HEK293 (cell line): ENCODE measurements around the gene INHA.

Experiments used
- CTCF ChIA-PET: fragments of 350-600 bp; formaldehyde crosslinking; extraction: SDS; loops from one replicate; lab custom pipeline; 2021; ENCODE audit warnings: antibody characterized with exemption; lab: Yijun Ruan, JAX
- POLR2A ChIA-PET: fragments of 300-600 bp; formaldehyde crosslinking; extraction: SDS; loops from one replicate; lab custom pipeline; 2020; ENCODE audit warnings: antibody characterized with exemption, inconsistent platforms; lab: Yijun Ruan, JAX
- H3K27ac ChIP-seq: fragments of 200-500 bp; sonication (Bioruptor generic); 2 replicates; pipeline ENCODE4 v1.5.1; 2014; ENCODE audit warnings: low read depth, low read length, control low read depth, inconsistent platforms; ENCODE audit errors: extremely low read depth
- H3K36me3 ChIP-seq, 2 experiments: fragments of 200-500 bp in 1 of 2; sonication (Bioruptor generic) in 1 of 2; 1 replicate in 1 of 2; 2 replicates in 1 of 2; pipeline ENCODE4 v1.5.1; 2014 to 2017; ENCODE audit warnings: inconsistent platforms in 2 of 2, low read length in 2 of 2; ENCODE audit not compliant: control insufficient read depth in 2 of 2, insufficient read depth in 1 of 2
- H3K4me1 ChIP-seq: fragments of 200-500 bp; sonication (Bioruptor generic); 2 replicates; pipeline ENCODE4 v1.5.1; 2014; ENCODE audit warnings: mild to moderate bottlenecking, low read length, inconsistent platforms; ENCODE audit not compliant: control insufficient read depth, insufficient read depth
- H3K4me3 ChIP-seq: 2 replicates; pipeline ENCODE4 v1.5.1; 2011; ENCODE audit warnings: low read depth, mild to moderate bottlenecking, control low read depth, low read length, moderate library complexity
- H3K9me3 ChIP-seq: fragments of 200-500 bp; sonication (Bioruptor generic); 2 replicates; pipeline ENCODE4 v1.5.1; 2014; ENCODE audit warnings: low read depth, low read length, inconsistent platforms; ENCODE audit not compliant: control insufficient read depth, insufficient read depth
- SCRT2 ChIP-seq: fragments of 450-650 bp; formaldehyde crosslinking; IDR thresholded peaks from 2 replicates; pipeline ENCODE4 v1.5.1; 2016; ENCODE audit warnings: missing biosample characterization, missing genetic modification characterization
- ZBTB17 ChIP-seq: fragments of 450-650 bp; formaldehyde crosslinking; IDR thresholded peaks from 2 replicates; pipeline ENCODE4 v1.5.1; 2016; ENCODE audit warnings: missing biosample characterization, missing genetic modification characterization
- ZNF174 ChIP-seq: fragments of 450-650 bp; formaldehyde crosslinking; IDR thresholded peaks from 2 replicates; pipeline ENCODE4 v1.5.0; 2017; ENCODE audit warnings: missing biosample characterization, mild to moderate bottlenecking, missing genetic modification characterization
- ZNF274 ChIP-seq, 2 experiments: fragments of 200-500 bp in 1 of 2; fragments of 450-650 bp in 1 of 2; sonication (Bioruptor generic) in 1 of 2; formaldehyde crosslinking in 1 of 2; IDR thresholded peaks; 2 replicates each; pipeline versions ENCODE4 v1.5.1 to v1.6.1; 2014 to 2016; ENCODE audit warnings: borderline replicate concordance in 1 of 2, inconsistent platforms in 1 of 2, low read length in 1 of 2, missing biosample characterization in 1 of 2, missing genetic modification characterization in 1 of 2
- ZNF292 ChIP-seq: fragments of 450-650 bp; formaldehyde crosslinking; IDR thresholded peaks from 2 replicates; pipeline ENCODE4 v1.5.1; 2016; ENCODE audit warnings: low read depth, missing biosample characterization, missing genetic modification characterization, borderline replicate concordance
- ZNF311 ChIP-seq: fragments of 450-650 bp; formaldehyde crosslinking; IDR thresholded peaks from 2 replicates; pipeline ENCODE4 v1.5.1; 2017; ENCODE audit warnings: missing biosample characterization, missing genetic modification characterization, borderline replicate concordance
- ZNF335 ChIP-seq: fragments of 450-650 bp; formaldehyde crosslinking; conservative IDR thresholded peaks from 2 replicates; pipeline ENCODE4 v1.5.1; 2016; ENCODE audit warnings: missing biosample characterization, missing genetic modification characterization
- ZNF596 ChIP-seq: fragments of 450-650 bp; IDR thresholded peaks from 2 replicates; pipeline ENCODE4 v1.5.0; 2018; ENCODE audit warnings: missing biosample characterization, mild to moderate bottlenecking, missing genetic modification characterization, moderate library complexity
- ZNF768 ChIP-seq: fragments of 450-650 bp; formaldehyde crosslinking; IDR thresholded peaks from 2 replicates; pipeline ENCODE4 v1.5.1; 2018; ENCODE audit warnings: missing biosample characterization, mild to moderate bottlenecking, missing genetic modification characterization
- TF ChIP-seq, protein P1 (sequence below): fragments of 450-650 bp; formaldehyde crosslinking; IDR thresholded peaks from 2 replicates; pipeline ENCODE4 v1.5.1; 2016; ENCODE audit warnings: missing biosample characterization, missing genetic modification characterization
- TF ChIP-seq, protein P2 (sequence below): fragments of 450-650 bp; formaldehyde crosslinking; IDR thresholded peaks from 2 replicates; pipeline ENCODE4 v1.5.1; 2016; ENCODE audit warnings: missing biosample characterization, missing genetic modification characterization
- TF ChIP-seq, protein P3 (sequence below): fragments of 450-650 bp; formaldehyde crosslinking; IDR thresholded peaks from 2 replicates; pipeline ENCODE4 v1.5.1; 2016; ENCODE audit warnings: missing biosample characterization, missing genetic modification characterization
- TF ChIP-seq, protein P4 (sequence below): fragments of 450-650 bp; formaldehyde crosslinking; IDR thresholded peaks from 2 replicates; pipeline ENCODE4 v1.5.1; 2016; ENCODE audit warnings: missing biosample characterization, missing genetic modification characterization, low read depth
- TF ChIP-seq, protein P5 (sequence below): fragments of 450-650 bp; formaldehyde crosslinking; conservative IDR thresholded peaks from 2 replicates; pipeline ENCODE4 v1.5.1; 2016; ENCODE audit warnings: low read depth, missing biosample characterization, missing genetic modification characterization
- TF ChIP-seq, protein P6 (sequence below): fragments of 450-650 bp; formaldehyde crosslinking; IDR thresholded peaks from 2 replicates; pipeline ENCODE4 v1.5.1; 2016; ENCODE audit warnings: missing biosample characterization, missing genetic modification characterization
- TF ChIP-seq, protein P7 (sequence below): fragments of 450-650 bp; formaldehyde crosslinking; IDR thresholded peaks from 2 replicates; pipeline ENCODE4 v1.5.1; 2016; ENCODE audit warnings: missing biosample characterization, missing genetic modification characterization

Gene INHA

DNA sequence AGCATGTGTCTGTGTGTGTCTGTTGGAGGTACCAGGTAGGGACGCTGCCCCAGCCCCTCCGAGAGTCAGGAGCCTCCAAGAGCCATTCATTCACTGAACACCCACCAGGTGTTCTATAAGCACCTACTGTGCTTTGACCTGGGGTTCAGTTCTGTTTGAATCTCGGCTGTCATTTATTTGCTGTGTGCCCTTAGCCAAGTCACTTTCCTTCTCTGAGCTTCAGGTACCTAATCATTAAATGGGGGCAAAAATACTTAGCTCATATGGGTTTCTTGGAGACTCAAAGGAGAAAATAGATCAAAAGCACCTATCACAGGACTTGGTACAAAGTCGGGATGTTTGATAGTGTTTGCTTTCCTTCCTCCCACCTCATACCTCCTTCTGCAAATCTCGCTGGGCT lies 44.6 kb upstream of the INHA start:
- Histone ChIP-seq H3K4me3 (no peak overlapping the region), H3K27ac (no peak overlapping the region)
- ChIA-PET CTCF (interaction anchor here (0.5 to 9.7 kb wide), 14 partner anchors 8 to 1544 kb away, joined by 3 to 252 read pairs (median 6); partner anchors contain the start of genes ASIC4 and GMPPA), POLR2A (interaction anchor here (0.8 to 1.4 kb wide), 2 partner anchors 11 to 29 kb away, joined by 3 to 6 read pairs; partner anchors contain the start of gene GMPPA)
- TF ChIP-seq ZNF768 (tag by site-specific recombination) (no peak), SCRT2 (tag by site-specific recombination) (no peak), ZNF335 (tag by site-specific recombination) (no peak), ZBTB17 (tag by site-specific recombination) (no peak), ZNF274 (IDR thresholded peaks at IDR 0.05; ENCODE audit: low read length) (no peak), ZNF274 (tag by site-specific recombination; IDR thresholded peaks at IDR 0.05; ENCODE audit: borderline replicate concordance) (no peak), ZNF596 (tag by site-specific recombination) (no peak), ZNF311 (tag by site-specific recombination) (no peak), ZNF292 (no peak), ZNF174 (no peak)
- TF ChIP-seq, protein P1, sequence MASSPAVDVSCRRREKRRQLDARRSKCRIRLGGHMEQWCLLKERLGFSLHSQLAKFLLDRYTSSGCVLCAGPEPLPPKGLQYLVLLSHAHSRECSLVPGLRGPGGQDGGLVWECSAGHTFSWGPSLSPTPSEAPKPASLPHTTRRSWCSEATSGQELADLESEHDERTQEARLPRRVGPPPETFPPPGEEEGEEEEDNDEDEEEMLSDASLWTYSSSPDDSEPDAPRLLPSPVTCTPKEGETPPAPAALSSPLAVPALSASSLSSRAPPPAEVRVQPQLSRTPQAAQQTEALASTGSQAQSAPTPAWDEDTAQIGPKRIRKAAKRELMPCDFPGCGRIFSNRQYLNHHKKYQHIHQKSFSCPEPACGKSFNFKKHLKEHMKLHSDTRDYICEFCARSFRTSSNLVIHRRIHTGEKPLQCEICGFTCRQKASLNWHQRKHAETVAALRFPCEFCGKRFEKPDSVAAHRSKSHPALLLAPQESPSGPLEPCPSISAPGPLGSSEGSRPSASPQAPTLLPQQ (tag by site-specific recombination), result no peak
- TF ChIP-seq, protein P2, sequence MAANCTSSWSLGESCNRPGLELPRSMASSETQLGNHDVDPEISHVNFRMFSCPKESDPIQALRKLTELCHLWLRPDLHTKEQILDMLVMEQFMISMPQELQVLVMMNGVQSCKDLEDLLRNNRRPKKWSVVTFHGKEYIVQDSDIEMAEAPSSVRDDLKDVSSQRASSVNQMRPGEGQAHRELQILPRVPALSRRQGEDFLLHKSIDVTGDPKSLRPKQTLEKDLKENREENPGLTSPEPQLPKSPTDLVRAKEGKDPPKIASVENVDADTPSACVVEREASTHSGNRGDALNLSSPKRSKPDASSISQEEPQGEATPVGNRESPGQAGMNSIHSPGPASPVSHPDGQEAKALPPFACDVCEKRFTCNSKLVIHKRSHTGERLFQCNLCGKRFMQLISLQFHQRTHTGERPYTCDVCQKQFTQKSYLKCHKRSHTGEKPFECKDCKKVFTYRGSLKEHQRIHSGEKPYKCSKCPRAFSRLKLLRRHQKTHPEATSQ (tag by site-specific recombination), result no peak
- TF ChIP-seq, protein P3, sequence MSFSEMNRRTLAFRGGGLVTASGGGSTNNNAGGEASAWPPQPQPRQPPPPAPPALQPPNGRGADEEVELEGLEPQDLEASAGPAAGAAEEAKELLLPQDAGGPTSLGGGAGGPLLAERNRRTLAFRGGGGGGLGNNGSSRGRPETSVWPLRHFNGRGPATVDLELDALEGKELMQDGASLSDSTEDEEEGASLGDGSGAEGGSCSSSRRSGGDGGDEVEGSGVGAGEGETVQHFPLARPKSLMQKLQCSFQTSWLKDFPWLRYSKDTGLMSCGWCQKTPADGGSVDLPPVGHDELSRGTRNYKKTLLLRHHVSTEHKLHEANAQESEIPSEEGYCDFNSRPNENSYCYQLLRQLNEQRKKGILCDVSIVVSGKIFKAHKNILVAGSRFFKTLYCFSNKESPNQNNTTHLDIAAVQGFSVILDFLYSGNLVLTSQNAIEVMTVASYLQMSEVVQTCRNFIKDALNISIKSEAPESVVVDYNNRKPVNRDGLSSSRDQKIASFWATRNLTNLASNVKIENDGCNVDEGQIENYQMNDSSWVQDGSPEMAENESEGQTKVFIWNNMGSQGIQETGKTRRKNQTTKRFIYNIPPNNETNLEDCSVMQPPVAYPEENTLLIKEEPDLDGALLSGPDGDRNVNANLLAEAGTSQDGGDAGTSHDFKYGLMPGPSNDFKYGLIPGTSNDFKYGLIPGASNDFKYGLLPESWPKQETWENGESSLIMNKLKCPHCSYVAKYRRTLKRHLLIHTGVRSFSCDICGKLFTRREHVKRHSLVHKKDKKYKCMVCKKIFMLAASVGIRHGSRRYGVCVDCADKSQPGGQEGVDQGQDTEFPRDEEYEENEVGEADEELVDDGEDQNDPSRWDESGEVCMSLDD (tag by site-specific recombination), result no peak
- TF ChIP-seq, protein P4, sequence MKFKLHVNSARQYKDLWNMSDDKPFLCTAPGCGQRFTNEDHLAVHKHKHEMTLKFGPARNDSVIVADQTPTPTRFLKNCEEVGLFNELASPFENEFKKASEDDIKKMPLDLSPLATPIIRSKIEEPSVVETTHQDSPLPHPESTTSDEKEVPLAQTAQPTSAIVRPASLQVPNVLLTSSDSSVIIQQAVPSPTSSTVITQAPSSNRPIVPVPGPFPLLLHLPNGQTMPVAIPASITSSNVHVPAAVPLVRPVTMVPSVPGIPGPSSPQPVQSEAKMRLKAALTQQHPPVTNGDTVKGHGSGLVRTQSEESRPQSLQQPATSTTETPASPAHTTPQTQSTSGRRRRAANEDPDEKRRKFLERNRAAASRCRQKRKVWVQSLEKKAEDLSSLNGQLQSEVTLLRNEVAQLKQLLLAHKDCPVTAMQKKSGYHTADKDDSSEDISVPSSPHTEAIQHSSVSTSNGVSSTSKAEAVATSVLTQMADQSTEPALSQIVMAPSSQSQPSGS, result no peak
- TF ChIP-seq, protein P5, sequence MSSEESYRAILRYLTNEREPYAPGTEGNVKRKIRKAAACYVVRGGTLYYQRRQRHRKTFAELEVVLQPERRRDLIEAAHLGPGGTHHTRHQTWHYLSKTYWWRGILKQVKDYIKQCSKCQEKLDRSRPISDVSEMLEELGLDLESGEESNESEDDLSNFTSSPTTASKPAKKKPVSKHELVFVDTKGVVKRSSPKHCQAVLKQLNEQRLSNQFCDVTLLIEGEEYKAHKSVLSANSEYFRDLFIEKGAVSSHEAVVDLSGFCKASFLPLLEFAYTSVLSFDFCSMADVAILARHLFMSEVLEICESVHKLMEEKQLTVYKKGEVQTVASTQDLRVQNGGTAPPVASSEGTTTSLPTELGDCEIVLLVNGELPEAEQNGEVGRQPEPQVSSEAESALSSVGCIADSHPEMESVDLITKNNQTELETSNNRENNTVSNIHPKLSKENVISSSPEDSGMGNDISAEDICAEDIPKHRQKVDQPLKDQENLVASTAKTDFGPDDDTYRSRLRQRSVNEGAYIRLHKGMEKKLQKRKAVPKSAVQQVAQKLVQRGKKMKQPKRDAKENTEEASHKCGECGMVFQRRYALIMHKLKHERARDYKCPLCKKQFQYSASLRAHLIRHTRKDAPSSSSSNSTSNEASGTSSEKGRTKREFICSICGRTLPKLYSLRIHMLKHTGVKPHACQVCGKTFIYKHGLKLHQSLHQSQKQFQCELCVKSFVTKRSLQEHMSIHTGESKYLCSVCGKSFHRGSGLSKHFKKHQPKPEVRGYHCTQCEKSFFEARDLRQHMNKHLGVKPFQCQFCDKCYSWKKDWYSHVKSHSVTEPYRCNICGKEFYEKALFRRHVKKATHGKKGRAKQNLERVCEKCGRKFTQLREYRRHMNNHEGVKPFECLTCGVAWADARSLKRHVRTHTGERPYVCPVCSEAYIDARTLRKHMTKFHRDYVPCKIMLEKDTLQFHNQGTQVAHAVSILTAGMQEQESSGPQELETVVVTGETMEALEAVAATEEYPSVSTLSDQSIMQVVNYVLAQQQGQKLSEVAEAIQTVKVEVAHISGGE (tag by site-specific recombination), result no peak
- TF ChIP-seq, protein P6, sequence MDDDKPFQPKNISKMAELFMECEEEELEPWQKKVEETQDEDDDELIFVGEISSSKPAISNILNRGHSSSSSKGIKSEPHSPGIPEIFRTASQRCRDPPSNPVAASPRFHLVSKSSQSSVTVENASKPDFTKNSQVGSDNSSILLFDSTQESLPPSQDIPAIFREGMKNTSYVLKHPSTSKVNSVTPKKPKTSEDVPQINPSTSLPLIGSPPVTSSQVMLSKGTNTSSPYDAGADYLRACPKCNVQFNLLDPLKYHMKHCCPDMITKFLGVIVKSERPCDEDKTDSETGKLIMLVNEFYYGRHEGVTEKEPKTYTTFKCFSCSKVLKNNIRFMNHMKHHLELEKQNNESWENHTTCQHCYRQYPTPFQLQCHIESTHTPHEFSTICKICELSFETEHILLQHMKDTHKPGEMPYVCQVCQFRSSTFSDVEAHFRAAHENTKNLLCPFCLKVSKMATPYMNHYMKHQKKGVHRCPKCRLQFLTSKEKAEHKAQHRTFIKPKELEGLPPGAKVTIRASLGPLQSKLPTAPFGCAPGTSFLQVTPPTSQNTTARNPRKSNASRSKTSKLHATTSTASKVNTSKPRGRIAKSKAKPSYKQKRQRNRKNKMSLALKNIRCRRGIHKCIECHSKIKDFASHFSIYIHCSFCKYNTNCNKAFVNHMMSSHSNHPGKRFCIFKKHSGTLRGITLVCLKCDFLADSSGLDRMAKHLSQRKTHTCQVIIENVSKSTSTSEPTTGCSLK, result no peak
- TF ChIP-seq, protein P7, sequence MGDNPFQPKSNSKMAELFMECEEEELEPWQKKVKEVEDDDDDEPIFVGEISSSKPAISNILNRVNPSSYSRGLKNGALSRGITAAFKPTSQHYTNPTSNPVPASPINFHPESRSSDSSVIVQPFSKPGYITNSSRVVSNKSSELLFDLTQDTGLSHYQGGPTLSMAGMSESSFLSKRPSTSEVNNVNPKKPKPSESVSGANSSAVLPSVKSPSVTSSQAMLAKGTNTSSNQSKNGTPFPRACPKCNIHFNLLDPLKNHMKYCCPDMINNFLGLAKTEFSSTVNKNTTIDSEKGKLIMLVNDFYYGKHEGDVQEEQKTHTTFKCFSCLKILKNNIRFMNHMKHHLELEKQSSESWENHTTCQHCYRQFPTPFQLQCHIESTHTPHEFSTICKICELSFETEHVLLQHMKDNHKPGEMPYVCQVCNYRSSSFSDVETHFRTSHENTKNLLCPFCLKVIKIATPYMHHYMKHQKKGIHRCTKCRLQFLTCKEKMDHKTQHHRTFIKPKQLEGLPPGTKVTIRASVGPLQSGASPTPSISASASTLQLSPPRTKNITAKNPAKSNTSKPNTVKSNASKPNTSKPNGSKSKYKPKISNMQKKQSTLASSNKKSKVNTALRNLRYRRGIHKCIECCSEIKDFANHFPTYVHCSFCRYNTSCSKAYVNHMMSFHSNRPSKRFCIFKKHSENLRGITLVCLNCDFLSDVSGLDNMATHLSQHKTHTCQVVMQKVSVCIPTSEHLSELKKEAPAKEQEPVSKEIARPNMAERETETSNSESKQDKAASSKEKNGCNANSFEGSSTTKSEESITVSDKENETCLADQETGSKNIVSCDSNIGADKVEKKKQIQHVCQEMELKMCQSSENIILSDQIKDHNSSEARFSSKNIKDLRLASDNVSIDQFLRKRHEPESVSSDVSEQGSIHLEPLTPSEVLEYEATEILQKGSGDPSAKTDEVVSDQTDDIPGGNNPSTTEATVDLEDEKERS (tag by site-specific recombination), result no peak
- TF ChIP-seq, all 188 proteins: peak for 0
- Histone ChIP-seq H3K36me3 (no peaks in the 10 kb centered on the region), H3K4me1 (no peaks in the 10 kb centered on the region), H3K9me3 (no peaks in the 10 kb centered on the region)
